Panc1 (cell line): ENCODE measurements around the gene DCAF4L1.

Experiments
- POLR2AphosphoS5 ChIP-seq: IDR thresholded peaks from 2 replicates; pipeline ENCODE4 v1.6.1; 2012; ENCODE audit warnings: mild to moderate bottlenecking, low read depth, low read length, moderate library complexity
- SIN3A ChIP-seq: IDR thresholded peaks from 2 replicates; pipeline ENCODE4 v1.6.1; 2012; ENCODE audit warnings: low read depth, mild to moderate bottlenecking, low read length, moderate library complexity, borderline replicate concordance; ENCODE audit not compliant: insufficient read depth
- TCF7L2 ChIP-seq: IDR thresholded peaks from 2 replicates; pipeline ENCODE4 v1.6.1; 2011; ENCODE audit warnings: mild to moderate bottlenecking, low read depth, low read length, inconsistent platforms
- TF ChIP-seq, protein P1 (sequence below): fragments of 450-650 bp; IDR thresholded peaks from 2 replicates; pipeline ENCODE4 v1.5.1; 2017; ENCODE audit warnings: mild to moderate bottlenecking
- TF ChIP-seq, protein P2 (sequence below), 2 experiments: IDR thresholded peaks; 2 replicates each; pipeline ENCODE4 v1.6.1; 2011 to 2012; ENCODE audit warnings: low read depth in 2 of 2, control low read depth in 1 of 2, low read length in 1 of 2, mild to moderate bottlenecking in 1 of 2, moderate library complexity in 1 of 2; ENCODE audit not compliant: insufficient read depth in 1 of 2

DNA sequence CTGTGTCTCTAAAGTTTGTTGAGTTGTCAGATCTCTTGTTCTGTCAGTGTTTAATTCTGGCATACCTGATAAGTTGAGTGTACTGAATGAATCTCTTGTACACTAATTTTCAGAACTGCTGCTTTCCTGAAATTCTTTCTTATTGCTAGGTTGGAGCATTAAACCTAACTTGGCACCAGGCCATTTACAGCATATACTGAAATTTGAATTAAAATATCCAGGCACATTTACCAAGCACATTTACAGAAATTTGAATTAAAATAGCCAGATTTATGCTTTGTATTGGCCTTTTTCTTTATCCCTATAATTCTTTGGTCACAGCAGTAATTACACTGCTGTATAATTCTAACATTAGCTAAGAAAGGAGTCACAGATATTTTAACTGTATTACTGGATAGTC, 37.5 kb upstream of the DCAF4L1 start:
- TF ChIP-seq, protein P1, sequence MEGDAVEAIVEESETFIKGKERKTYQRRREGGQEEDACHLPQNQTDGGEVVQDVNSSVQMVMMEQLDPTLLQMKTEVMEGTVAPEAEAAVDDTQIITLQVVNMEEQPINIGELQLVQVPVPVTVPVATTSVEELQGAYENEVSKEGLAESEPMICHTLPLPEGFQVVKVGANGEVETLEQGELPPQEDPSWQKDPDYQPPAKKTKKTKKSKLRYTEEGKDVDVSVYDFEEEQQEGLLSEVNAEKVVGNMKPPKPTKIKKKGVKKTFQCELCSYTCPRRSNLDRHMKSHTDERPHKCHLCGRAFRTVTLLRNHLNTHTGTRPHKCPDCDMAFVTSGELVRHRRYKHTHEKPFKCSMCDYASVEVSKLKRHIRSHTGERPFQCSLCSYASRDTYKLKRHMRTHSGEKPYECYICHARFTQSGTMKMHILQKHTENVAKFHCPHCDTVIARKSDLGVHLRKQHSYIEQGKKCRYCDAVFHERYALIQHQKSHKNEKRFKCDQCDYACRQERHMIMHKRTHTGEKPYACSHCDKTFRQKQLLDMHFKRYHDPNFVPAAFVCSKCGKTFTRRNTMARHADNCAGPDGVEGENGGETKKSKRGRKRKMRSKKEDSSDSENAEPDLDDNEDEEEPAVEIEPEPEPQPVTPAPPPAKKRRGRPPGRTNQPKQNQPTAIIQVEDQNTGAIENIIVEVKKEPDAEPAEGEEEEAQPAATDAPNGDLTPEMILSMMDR: no peak
- TF ChIP-seq POLR2AphosphoS5 (no peak), SIN3A (no peak), TCF7L2 (no peak)
- TF ChIP-seq, protein P2, sequence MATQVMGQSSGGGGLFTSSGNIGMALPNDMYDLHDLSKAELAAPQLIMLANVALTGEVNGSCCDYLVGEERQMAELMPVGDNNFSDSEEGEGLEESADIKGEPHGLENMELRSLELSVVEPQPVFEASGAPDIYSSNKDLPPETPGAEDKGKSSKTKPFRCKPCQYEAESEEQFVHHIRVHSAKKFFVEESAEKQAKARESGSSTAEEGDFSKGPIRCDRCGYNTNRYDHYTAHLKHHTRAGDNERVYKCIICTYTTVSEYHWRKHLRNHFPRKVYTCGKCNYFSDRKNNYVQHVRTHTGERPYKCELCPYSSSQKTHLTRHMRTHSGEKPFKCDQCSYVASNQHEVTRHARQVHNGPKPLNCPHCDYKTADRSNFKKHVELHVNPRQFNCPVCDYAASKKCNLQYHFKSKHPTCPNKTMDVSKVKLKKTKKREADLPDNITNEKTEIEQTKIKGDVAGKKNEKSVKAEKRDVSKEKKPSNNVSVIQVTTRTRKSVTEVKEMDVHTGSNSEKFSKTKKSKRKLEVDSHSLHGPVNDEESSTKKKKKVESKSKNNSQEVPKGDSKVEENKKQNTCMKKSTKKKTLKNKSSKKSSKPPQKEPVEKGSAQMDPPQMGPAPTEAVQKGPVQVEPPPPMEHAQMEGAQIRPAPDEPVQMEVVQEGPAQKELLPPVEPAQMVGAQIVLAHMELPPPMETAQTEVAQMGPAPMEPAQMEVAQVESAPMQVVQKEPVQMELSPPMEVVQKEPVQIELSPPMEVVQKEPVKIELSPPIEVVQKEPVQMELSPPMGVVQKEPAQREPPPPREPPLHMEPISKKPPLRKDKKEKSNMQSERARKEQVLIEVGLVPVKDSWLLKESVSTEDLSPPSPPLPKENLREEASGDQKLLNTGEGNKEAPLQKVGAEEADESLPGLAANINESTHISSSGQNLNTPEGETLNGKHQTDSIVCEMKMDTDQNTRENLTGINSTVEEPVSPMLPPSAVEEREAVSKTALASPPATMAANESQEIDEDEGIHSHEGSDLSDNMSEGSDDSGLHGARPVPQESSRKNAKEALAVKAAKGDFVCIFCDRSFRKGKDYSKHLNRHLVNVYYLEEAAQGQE (IDR thresholded peaks at IDR 0.05; ENCODE audit: insufficient read depth in 1 of 2, low read depth in 2 of 2, low read length in 1 of 2): no peak
